AG09309 (cell line): ENCODE data around the gene COG5.

Source experiments
- DNase-seq: peaks from one replicate; pipeline ENCODE4 v3.0.0-alpha.2; 2010; ENCODE audit warnings: low read depth
- H3K4me3 ChIP-seq: 2 replicates; pipeline ENCODE4 v1.5.1; 2011; ENCODE audit warnings: mild to moderate bottlenecking, low read depth, low read length, moderate library complexity; ENCODE audit not compliant: control insufficient read depth
- CTCF ChIP-seq: IDR thresholded peaks from 2 replicates; pipeline ENCODE4 v1.5.1; 2011; ENCODE audit warnings: mild to moderate bottlenecking, low read depth, low read length, inconsistent platforms; ENCODE audit not compliant: insufficient read depth, control insufficient read depth; ENCODE audit errors: missing control alignments

The COG5 gene

GRCh38 chr7:107471292-107472070 lies 92.2 kb downstream of the COG5 start:
- DNase-seq: no peak
- TF ChIP-seq CTCF: no peak
- H3K4me3 ChIP-seq: no peak overlapping the region

DNA sequence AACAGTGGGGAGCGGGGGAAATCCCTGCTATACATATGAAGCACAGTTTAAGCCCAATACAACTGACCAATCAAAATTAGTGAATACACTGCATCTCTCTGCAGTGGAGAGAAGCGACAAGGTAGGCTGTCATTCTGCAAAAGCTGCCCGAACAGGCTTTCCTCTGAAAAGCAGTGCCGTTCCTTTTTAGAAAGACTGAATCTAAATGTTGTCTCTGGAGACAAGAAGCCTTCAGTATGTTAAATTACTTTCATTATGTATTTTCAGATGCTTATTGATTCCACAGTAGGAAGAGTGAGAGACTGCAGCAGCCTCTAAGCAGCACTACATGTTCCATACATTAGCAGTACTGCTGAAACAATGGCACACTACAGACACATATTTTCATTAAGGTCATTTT lies 93.8 kb downstream of the COG5 start, which contains the start of gene GPR22:
TSS of gene GPR22 (plus strand) at position 129 of the 400 bp plus-strand sequence. CDS start 4,004 bp downstream, outside the sequence.
- DNase-seq: no peak
- TF ChIP-seq CTCF: no peak
- no peak within 1 kb of the TSS for H3K4me3 ChIP-seq

- DNase-seq: no peak
- no peak for TF ChIP-seq CTCF
These were observed 94.9 kb downstream of the COG5 start for GRCh38 chr7:107468824-107469223.

GRCh38 chr7:107467972-107468371 lies 95.7 kb downstream of the COG5 start:
- DNase-seq: no peak
- no peak overlapping the region for H3K4me3 ChIP-seq
- TF ChIP-seq CTCF: no peak

More at GRCh38 chr7:107468824-107469223, 94.9 kb downstream of the COG5 start:
- no peak overlapping the region for H3K4me3 ChIP-seq

DNA sequence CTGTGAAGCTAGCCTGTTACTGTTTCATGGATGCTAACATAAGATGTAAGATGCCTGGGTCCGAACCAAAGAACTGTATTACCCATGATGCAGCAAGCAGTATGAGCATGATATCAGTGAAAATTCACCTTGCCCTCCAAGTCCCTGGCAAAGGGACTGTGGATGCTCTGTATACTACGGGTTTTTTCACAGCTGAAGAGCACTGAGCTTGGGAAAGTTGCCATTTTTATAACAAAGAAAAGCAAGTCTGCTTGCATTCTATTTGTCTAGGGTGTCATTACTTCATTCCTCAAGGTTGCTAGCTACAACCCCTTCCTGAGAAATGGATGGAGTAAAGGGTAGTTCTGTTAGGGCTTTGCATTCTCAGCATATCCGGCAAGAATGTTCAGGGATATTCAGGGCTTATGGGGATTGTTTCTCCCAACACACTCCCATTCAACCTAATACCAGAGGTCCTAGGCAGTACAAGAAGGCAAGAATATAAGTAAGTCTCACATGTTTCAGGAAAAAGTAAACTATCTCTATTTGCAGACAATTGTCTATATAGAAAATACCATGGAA lies 99.0 kb downstream of the COG5 start:
- H3K4me3 ChIP-seq: no peak overlapping the region
- TF ChIP-seq CTCF: no peak
- no peak for DNase-seq

- DNase-seq: peak; percentile 47
- H3K4me3 ChIP-seq: no peak overlapping the region
- TF ChIP-seq CTCF: peak; percentile 92
These were observed 100.3 kb downstream of the COG5 start for GRCh38 chr7:107463139-107464078.
